ENCODE measurements around the gene FXYD6. TPM values are rescaled to one million over a fixed set of nuclear protein-coding genes. Genes with fewer than 3 reads are reported as not detected.

The FXYD6 gene
- total and polyA plus RNA-seq, 12 donors: 34.3 to 218 (median 94.1) TPM

DNA sequence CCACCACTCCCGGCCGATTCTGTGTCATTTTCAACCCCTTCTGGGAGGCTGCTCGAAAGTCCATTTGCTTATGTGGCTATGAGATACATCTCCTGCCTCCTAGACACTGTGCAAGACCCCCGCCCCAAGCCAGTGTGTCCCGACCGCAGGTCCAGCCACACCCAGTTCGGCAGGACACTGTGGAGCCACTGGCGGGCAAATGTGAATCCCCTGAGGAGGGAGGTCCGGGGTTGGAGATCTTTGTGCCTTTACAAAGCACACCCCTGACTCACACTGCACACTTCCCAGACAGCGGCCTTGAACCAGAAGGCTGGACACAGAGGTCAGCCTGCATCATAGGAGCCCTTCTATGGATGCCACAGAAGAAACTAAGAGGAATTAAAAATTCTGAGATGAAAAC is 17.4 kb downstream of the FXYD6 start:
- intact Hi-C loops (cut with DNase I): no loop called here
- no peak for TF ChIP-seq POLR2A (IDR thresholded peaks at IDR 0.05)
- TF ChIP-seq, protein P1, sequence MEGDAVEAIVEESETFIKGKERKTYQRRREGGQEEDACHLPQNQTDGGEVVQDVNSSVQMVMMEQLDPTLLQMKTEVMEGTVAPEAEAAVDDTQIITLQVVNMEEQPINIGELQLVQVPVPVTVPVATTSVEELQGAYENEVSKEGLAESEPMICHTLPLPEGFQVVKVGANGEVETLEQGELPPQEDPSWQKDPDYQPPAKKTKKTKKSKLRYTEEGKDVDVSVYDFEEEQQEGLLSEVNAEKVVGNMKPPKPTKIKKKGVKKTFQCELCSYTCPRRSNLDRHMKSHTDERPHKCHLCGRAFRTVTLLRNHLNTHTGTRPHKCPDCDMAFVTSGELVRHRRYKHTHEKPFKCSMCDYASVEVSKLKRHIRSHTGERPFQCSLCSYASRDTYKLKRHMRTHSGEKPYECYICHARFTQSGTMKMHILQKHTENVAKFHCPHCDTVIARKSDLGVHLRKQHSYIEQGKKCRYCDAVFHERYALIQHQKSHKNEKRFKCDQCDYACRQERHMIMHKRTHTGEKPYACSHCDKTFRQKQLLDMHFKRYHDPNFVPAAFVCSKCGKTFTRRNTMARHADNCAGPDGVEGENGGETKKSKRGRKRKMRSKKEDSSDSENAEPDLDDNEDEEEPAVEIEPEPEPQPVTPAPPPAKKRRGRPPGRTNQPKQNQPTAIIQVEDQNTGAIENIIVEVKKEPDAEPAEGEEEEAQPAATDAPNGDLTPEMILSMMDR (IDR thresholded peaks at IDR 0.05): no peak
- 74 to 84% (median 77%) methylated on average over 9 to 10 of the region's 10 CpGs for WGBS, 4 donors
- H3K4me1 ChIP-seq (replicated peaks in 1 of 2): peaks cover 0 to 45% of the 10 kb centered on the region in 2 donors
- no peaks in the 10 kb centered on the region for H3K27me3 ChIP-seq
- H3K36me3 ChIP-seq (replicated peaks in 1 of 2): no peaks in the 10 kb centered on the region
- peak in 2 of 7 donors; percentile 31 to 46 for DNase-seq
- no peak overlapping the region for H3K4me3 ChIP-seq
- H3K9me3 ChIP-seq (replicated peaks in 1 of 3): no peaks in the 10 kb centered on the region
- H3K27ac ChIP-seq: no peak overlapping the region

DNA sequence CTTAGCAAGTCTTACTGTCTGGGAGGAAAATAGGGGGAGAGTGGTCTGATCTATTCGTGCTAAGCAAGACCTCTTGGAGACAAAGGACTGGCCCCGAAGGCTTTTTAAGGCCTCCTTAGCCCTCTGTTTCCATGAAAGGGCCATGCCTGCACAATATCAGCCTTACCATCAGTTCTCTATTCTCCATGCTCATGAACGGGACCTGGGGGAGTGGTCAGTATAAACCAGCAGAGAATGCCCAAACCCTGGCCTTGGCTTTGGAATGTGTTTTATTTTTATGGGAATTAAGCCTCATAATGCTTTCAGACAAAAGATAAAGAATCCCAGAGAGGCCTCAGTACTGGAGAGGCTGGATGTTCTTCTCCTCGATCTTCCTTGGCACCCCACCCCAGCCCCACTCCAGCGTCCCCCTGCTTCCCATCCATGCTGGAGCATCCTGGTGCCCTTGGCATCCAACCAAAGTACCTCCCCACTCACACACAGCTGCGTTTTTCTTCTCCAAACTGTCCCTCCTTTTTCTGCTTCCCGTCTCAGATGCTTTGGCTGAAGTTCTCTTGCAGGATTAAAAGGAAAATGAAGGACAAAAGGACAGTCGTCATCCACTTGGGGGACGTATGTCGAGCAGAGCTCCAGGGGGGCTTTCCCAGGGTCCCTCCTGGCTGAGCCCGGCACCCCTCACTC is 18.6 kb downstream of the FXYD6 start:
- peaks cover 0 to 45% of the 10 kb centered on the region in 2 donors for H3K4me1 ChIP-seq (replicated peaks in 1 of 2)
- intact Hi-C loops (cut with DNase I): no loop called here
- no peaks in the 10 kb centered on the region for H3K9me3 ChIP-seq (replicated peaks in 1 of 3)
- no peaks in the 10 kb centered on the region for H3K36me3 ChIP-seq (replicated peaks in 1 of 2)
- TF ChIP-seq, protein P1 (IDR thresholded peaks at IDR 0.05): no peak
- TF ChIP-seq POLR2A (IDR thresholded peaks at IDR 0.05): no peak
- peak in 2 of 7 donors; percentile 19 to 49 for DNase-seq
- WGBS, 4 donors: 65 to 72% (median 67%) methylated on average over 11 of the region's 11 CpGs
- H3K4me3 ChIP-seq: no peak overlapping the region
- no peaks in the 10 kb centered on the region for H3K27me3 ChIP-seq
- peak overlapping the region in 2 of 5 donors; percentile 38 to 49 for H3K27ac ChIP-seq

DNA sequence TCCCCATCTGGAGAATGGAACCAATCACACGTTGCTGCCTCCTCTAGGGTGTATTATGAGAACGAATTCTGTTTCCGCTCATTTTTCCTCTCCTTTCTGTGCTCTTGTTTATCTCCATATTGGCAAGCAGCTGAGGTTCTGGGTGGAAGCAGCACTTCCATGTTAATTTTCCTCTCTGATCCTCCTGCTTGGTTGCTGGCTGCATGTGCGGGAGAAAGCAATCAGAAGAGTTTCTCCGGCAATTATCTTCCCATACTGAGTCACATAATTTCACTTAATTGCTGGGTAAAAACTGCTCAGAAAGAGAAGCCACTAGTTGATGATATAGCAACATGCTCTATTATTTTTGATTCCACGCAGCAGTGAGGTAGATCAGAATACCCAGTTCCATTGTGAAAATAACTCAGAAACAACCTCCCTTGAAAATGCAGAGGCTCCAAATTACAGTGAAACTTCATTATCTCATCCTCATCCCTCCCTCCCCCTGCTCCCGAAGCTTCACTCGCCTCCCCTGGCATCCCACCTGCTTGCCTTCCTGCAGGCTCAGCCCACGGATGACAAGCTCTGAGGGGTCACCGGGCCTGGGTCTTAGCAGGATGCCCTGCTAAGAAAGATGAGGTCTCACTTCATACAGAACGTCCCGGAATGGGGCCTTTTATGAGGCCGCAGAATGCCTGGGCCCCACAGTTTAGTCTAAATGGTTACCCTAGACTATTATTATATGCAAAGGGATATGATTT is 20.4 kb downstream of the FXYD6 start:
- 84 to 88% (median 85%) methylated on average over 13 of the region's 13 CpGs for WGBS, 4 donors
- Histone ChIP-seq H3K27ac (no peak overlapping the region), H3K27me3 (no peaks in the 10 kb centered on the region), H3K4me1 (replicated peaks in 1 of 2) (peaks cover 0 to 28% of the 10 kb centered on the region in 2 donors), H3K9me3 (replicated peaks in 1 of 3) (peaks cover 0 to 8% (median 0%) of the 10 kb centered on the region in 3 donors), H3K36me3 (replicated peaks in 1 of 2) (no peaks in the 10 kb centered on the region), H3K4me3 (no peak overlapping the region)
- intact Hi-C loops (cut with DNase I): no loop called here
- peak in 1 of 7 donors; percentile 46 for DNase-seq
- TF ChIP-seq POLR2A (IDR thresholded peaks at IDR 0.05): no peak

- H3K4me3 ChIP-seq: no peak overlapping the region
- H3K27ac ChIP-seq: no peak overlapping the region
- peaks cover 0 to 8% (median 0%) of the 10 kb centered on the region in 3 donors for H3K9me3 ChIP-seq (replicated peaks in 1 of 3)
- DNase-seq: peak in 2 of 7 donors; percentile 13 to 43
- 57 to 83% (median 76%) methylated on average over 12 of the region's 12 CpGs for WGBS, 4 donors
- TF ChIP-seq, protein P1 (IDR thresholded peaks at IDR 0.05): no peak
- TF ChIP-seq POLR2A (IDR thresholded peaks at IDR 0.05): no peak
- intact Hi-C loops (cut with DNase I): no loop called here
- H3K27me3 ChIP-seq: no peaks in the 10 kb centered on the region
- peaks cover 0 to 21% of the 10 kb centered on the region in 2 donors for H3K4me1 ChIP-seq (replicated peaks in 1 of 2)
- H3K36me3 ChIP-seq (replicated peaks in 1 of 2): no peaks in the 10 kb centered on the region
Measured at GRCh38 chr11:117855186-117855845, 21.1 kb downstream of the FXYD6 start.

Measured in adrenal gland (tissue), 12 donors.